Lung (tissue), 16 donors: ENCODE data around the gene ABCF3. TPM values are rescaled to one million over a fixed set of nuclear protein-coding genes. Genes with fewer than 3 reads are reported as not detected.

Experiments
- ATAC-seq: fragments of 200-7000 bp; cut with Tn5 transposase; one replicate; pipeline ENCODE4 v1.9.1; 2020; ENCODE audit warnings: moderate number of reproducible peaks; ENCODE audit not compliant: insufficient read depth, low FRiP score
- DNase-seq, 3 donors: peaks; one replicate each; pipeline ENCODE4 v3.0.0-alpha.2; 2013 to 2017
- H3K27ac ChIP-seq, 2 donors: one replicate each; pipeline ENCODE4 v1.5.1; 2013; ENCODE audit warnings: mild to moderate bottlenecking in 2 of 2, moderate library complexity in 2 of 2, control low read depth in 1 of 2, inconsistent platforms in 1 of 2, low read depth in 1 of 2, low read length in 1 of 2
- H3K27me3 ChIP-seq, 3 donors: one replicate each; pipeline ENCODE4 v1.5.1; 2013; ENCODE audit warnings: low read length in 2 of 3; ENCODE audit not compliant: control insufficient read depth in 3 of 3, insufficient read depth in 3 of 3
- H3K36me3 ChIP-seq, 4 donors: one replicate each; pipeline ENCODE4 v1.5.1; 2013; ENCODE audit warnings: low read length in 4 of 4, mild to moderate bottlenecking in 1 of 4, moderate library complexity in 1 of 4; ENCODE audit not compliant: control insufficient read depth in 4 of 4, insufficient read depth in 4 of 4
- H3K4me1 ChIP-seq, 5 donors: one replicate each; pipeline ENCODE4 v1.5.1; 2013; ENCODE audit warnings: low read length in 5 of 5, mild to moderate bottlenecking in 2 of 5, moderate library complexity in 1 of 5; ENCODE audit not compliant: control insufficient read depth in 5 of 5, insufficient read depth in 5 of 5
- H3K4me3 ChIP-seq: one replicate; pipeline ENCODE4 v1.5.1; 2013; ENCODE audit warnings: mild to moderate bottlenecking, control low read depth, moderate library complexity
- H3K9ac ChIP-seq, 2 donors: one replicate each; pipeline ENCODE4 v1.5.1; 2013; ENCODE audit warnings: low read length in 2 of 2, control low read depth in 1 of 2; ENCODE audit not compliant: insufficient read depth in 1 of 2
- H3K9me3 ChIP-seq, 4 donors: one replicate each; pipeline ENCODE4 v1.5.1; 2013; ENCODE audit warnings: low read length in 3 of 4, mild to moderate bottlenecking in 1 of 4, moderate library complexity in 1 of 4; ENCODE audit not compliant: control insufficient read depth in 4 of 4, insufficient read depth in 3 of 4
- WGBS, 2 donors: extraction: QIAGEN DNeasy Blood & Tissue Kit; methylation state at CpG; one replicate each; pipeline ENCODE4 v1.1.7; 2013; 5-methylcytosine and 5-hydroxymethylcytosine counted together
- long read RNA-seq, 5 donors: transcript quantifications; one replicate each; lab custom pipeline, GENCODE V29; 2026
- polyA plus RNA-seq, 2 donors: library from polyadenylated mRNA; stranded (reverse); fragments of 200-250 nt; gene quantifications; one replicate each; pipeline ENCODE4 v1.2.1, GENCODE V29; 2013
- total RNA-seq, 2 donors: library from RNA; depleted of rRNA in 1 of 2; stranded (reverse); fragments of >200 nt in 1 of 2; gene quantifications; one replicate each; pipeline ENCODE4 v1.2.1, GENCODE V29; 2014 to 2021
- TF ChIP-seq, protein P1 (sequence below): IDR thresholded peaks from 2 replicates; pipeline ENCODE4 v1.5.1; 2012; ENCODE audit warnings: mild to moderate bottlenecking; ENCODE audit errors: control extremely low read depth, extremely low read depth
- donor health status: control.
- donor health status: control.
- donor health status: Bipolar disorder and iron deficiency.
- donor health status: healthy.
- donor health status: DM: yes; HTN: yes; CAD: no.

The ABCF3 gene, protein sequence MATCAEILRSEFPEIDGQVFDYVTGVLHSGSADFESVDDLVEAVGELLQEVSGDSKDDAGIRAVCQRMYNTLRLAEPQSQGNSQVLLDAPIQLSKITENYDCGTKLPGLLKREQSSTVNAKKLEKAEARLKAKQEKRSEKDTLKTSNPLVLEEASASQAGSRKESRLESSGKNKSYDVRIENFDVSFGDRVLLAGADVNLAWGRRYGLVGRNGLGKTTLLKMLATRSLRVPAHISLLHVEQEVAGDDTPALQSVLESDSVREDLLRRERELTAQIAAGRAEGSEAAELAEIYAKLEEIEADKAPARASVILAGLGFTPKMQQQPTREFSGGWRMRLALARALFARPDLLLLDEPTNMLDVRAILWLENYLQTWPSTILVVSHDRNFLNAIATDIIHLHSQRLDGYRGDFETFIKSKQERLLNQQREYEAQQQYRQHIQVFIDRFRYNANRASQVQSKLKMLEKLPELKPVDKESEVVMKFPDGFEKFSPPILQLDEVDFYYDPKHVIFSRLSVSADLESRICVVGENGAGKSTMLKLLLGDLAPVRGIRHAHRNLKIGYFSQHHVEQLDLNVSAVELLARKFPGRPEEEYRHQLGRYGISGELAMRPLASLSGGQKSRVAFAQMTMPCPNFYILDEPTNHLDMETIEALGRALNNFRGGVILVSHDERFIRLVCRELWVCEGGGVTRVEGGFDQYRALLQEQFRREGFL
- total RNA-seq, result 10 to 100 TPM; 44.7 to 81.8 TPM
- polyA plus RNA-seq, result 10 to 100 TPM; 47.5 to 51.4 TPM
- long read RNA-seq, donor 1, transcript ABCF3-203 (21 exons, 2,624 nt), result major isoform, 5 of 6 reads
- long read RNA-seq, donor 1, partial matches to known transcripts, result 0 of 6 reads
- long read RNA-seq, donor 1, other reads (novel, unspliced or antisense), result 0 of 6 reads
- long read RNA-seq, donor 2, partial matches to known transcripts, result 0 of 2 reads
- long read RNA-seq, donor 2, other reads (novel, unspliced or antisense), result 0 of 2 reads
- long read RNA-seq, donor 3, partial matches to known transcripts, result 0 of 7 reads
- long read RNA-seq, donor 3, other reads (novel, unspliced or antisense), result 0 of 7 reads
- long read RNA-seq, donor 4, partial matches to known transcripts, result 8 of 9 reads
- long read RNA-seq, donor 4, other reads (novel, unspliced or antisense), result 0 of 9 reads
- long read RNA-seq, donor 5, transcript ABCF3-203 (21 exons, 2,624 nt), result major isoform, 7 of 16 reads
- long read RNA-seq, donor 5, partial matches to known transcripts, result 6 of 16 reads
- long read RNA-seq, donor 5, other reads (novel, unspliced or antisense), result 0 of 16 reads

DNA sequence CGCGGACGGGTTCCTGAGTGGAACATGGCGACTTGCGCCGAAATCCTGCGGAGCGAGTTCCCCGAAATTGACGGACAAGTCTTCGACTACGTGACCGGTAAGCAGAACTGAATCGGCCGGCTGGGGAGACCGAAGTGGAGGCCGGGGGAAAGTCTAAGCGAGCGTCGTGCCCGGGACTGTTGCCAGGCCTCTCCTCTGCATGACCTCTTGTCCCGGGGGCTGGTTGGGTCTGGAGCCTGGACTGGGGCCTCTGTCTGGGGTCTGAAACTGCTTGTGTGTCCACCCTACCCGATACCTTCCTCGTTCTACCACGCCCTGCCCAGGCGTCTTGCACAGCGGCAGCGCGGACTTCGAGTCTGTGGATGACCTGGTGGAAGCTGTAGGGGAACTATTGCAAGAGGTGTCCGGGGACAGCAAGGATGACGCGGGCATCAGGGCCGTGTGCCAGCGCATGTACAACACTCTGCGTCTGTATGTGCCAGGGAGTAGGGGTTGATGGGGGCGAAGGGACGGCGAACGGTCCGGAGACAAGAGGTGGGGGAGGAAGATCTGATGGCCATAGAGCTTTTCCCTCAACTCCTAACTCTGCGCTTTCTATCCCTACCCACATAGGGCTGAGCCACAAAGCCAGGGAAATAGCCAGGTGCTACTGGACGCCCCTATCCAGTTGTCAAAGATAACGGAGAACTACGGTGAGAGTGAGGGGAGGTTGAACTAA is at the start of gene ABCF3:
Gene ABCF3 (plus strand): TSS at position 16 of the 718 bp plus-strand sequence. CDS start 9 bp downstream, at position 25.
- peaks cover 0 to 17% (median 6%) of the 10 kb centered on the region in 5 donors for H3K4me1 ChIP-seq
- WGBS, 2 donors, result 1% methylated on average over 45 of the region's 45 CpGs
- DNase-seq (peak in 1 of 3 donors; percentile 48), ATAC-seq (peak; percentile 12)
- peak within 1 kb of the TSS; percentile 80 to 85 for H3K9ac ChIP-seq
- H3K27ac ChIP-seq, result peak within 1 kb of the TSS; percentile 87 to 88
- H3K9me3 ChIP-seq, result no peaks in the 10 kb centered on the region
- H3K4me3 ChIP-seq, result peak within 1 kb of the TSS; percentile 91
- H3K27me3 ChIP-seq, result no peaks in the 10 kb centered on the region
- TF ChIP-seq, protein P1, sequence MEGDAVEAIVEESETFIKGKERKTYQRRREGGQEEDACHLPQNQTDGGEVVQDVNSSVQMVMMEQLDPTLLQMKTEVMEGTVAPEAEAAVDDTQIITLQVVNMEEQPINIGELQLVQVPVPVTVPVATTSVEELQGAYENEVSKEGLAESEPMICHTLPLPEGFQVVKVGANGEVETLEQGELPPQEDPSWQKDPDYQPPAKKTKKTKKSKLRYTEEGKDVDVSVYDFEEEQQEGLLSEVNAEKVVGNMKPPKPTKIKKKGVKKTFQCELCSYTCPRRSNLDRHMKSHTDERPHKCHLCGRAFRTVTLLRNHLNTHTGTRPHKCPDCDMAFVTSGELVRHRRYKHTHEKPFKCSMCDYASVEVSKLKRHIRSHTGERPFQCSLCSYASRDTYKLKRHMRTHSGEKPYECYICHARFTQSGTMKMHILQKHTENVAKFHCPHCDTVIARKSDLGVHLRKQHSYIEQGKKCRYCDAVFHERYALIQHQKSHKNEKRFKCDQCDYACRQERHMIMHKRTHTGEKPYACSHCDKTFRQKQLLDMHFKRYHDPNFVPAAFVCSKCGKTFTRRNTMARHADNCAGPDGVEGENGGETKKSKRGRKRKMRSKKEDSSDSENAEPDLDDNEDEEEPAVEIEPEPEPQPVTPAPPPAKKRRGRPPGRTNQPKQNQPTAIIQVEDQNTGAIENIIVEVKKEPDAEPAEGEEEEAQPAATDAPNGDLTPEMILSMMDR, result no peak
- peaks cover 22 to 52% (median 47%) of the 10 kb centered on the region in 4 donors for H3K36me3 ChIP-seq

DNA sequence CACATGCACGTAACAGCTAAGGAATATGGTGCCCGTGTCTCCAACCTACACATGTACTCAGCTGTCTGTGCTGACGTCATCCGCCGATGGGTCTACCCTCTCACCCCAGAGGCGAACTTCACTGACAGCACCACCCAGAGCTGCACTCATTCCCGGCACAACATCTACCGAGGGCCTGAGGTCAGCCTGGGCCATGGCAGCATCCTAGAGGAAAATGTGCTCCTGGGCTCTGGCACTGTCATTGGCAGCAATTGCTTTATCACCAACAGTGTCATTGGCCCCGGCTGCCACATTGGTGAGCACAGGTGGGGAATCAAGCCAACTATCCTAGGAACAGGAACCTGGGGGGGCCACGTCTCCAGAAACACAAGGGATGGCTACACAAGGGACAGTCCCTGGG is 45.6 kb upstream of the ABCF3 start:
- Histone ChIP-seq H3K9ac (no peak overlapping the region), H3K36me3 (peaks cover 36 to 52% (median 48%) of the 10 kb centered on the region in 4 donors), H3K27ac (no peak overlapping the region), H3K4me3 (no peak overlapping the region), H3K27me3 (no peaks in the 10 kb centered on the region), H3K9me3 (no peaks in the 10 kb centered on the region), H3K4me1 (peaks cover 0 to 16% (median 7%) of the 10 kb centered on the region in 5 donors)
- ATAC-seq, result no peak
- DNase-seq, result no peak
- TF ChIP-seq, protein P1, result no peak
- WGBS, 2 donors, result 94 to 95% methylated on average over 10 of the region's 10 CpGs

DNA sequence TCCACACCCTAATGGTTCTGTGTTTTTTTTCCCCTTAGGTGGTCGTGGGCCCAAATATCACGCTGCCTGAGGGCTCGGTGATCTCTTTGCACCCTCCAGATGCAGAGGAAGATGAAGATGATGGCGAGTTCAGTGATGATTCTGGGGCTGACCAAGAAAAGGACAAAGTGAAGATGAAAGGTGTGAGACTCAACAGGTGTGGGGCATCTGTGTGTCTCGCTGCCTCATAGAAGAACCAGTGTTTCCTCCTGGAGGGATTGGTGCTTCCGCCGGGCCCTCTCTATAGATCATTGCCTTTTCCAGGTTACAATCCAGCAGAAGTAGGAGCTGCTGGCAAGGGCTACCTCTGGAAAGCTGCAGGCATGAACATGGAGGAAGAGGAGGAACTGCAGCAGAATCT is 43.8 kb upstream of the ABCF3 start:
- DNase-seq (no peak), ATAC-seq (no peak)
- H3K9ac ChIP-seq, result no peak overlapping the region
- H3K27me3 ChIP-seq, result no peaks in the 10 kb centered on the region
- no peak overlapping the region for H3K4me3 ChIP-seq
- H3K27ac ChIP-seq, result no peak overlapping the region
- H3K4me1 ChIP-seq, result peaks cover 0 to 3% (median 0%) of the 10 kb centered on the region in 5 donors
- whole genome bisulfite sequencing, 2 donors, result 96 to 98% methylated on average over 7 of the region's 7 CpGs
- no peaks in the 10 kb centered on the region for H3K9me3 ChIP-seq
- TF ChIP-seq, protein P1, result no peak
- H3K36me3 ChIP-seq, result peaks cover 38 to 56% (median 49%) of the 10 kb centered on the region in 4 donors
